PFSK-1 (cell line): ENCODE results near the gene SLCO3A1.

Experiments used
- REST ChIP-seq, 2 experiments: IDR thresholded peaks; 2 replicates each; pipeline versions ENCODE4 v1.6.1 to v1.8.0; 2011 to 2012; ENCODE audit warnings: low read depth in 2 of 2, low read length in 2 of 2, control low read depth in 1 of 2, inconsistent platforms in 1 of 2, mild to moderate bottlenecking in 1 of 2, moderate library complexity in 1 of 2; ENCODE audit not compliant: insufficient read depth in 1 of 2
- TAF1 ChIP-seq: IDR thresholded peaks from 2 replicates; pipeline ENCODE4 v1.6.1; 2012; ENCODE audit warnings: low read length, control low read depth, borderline replicate concordance; ENCODE audit not compliant: insufficient read depth

DNA sequence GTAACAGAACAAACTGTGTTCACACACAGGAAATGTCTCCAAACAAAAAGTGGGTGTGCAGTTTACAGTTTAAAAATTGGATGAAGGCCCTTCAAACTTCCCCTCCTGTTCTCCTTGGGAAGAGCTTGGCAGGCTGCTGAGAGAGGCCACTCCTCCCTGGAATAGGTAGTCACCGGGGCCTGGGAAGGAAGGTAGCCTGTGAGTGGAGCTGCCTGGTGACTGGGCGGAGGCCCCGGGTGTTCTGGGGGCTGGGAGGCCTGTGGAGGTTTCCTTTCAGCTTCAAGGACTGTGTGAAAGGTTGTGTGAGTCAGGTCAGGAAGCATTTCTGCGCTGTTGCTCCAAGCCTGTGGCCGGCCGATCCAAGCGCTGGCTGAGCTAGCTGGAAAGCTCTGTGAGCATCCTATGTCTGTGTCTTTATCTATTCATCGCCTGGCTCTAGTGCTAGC lies 14.1 kb downstream of the SLCO3A1 start:
- no peak for TF ChIP-seq REST (IDR thresholded peaks at IDR 0.05; ENCODE audit: insufficient read depth in 1 of 2, low read depth in 2 of 2, low read length in 2 of 2)
- TF ChIP-seq TAF1: no peak
